Ishikawa (cell line): Measurements from ENCODE around the gene MTG2.

Source experiments
- CEBPB ChIP-seq: IDR thresholded peaks from 2 replicates; pipeline ENCODE4 v1.6.1; 2012
- CREB1 ChIP-seq: IDR thresholded peaks from 2 replicates; pipeline ENCODE4 v1.6.1; 2012; ENCODE audit warnings: low read depth
- EGR1 ChIP-seq: IDR thresholded peaks from 2 replicates; pipeline ENCODE4 v1.6.1; 2012
- EP300 ChIP-seq: IDR thresholded peaks from 2 replicates; pipeline ENCODE4 v1.6.1; 2012; ENCODE audit warnings: borderline replicate concordance
- FOXM1 ChIP-seq: IDR thresholded peaks from 2 replicates; pipeline ENCODE4 v1.6.1; 2012; ENCODE audit warnings: low read depth, borderline replicate concordance
- NFIC ChIP-seq: IDR thresholded peaks from 2 replicates; pipeline ENCODE4 v1.6.1; 2012
- RAD21 ChIP-seq: IDR thresholded peaks from 2 replicates; pipeline ENCODE4 v1.6.1; 2012; ENCODE audit warnings: low read depth
- TAF1 ChIP-seq: IDR thresholded peaks from 2 replicates; pipeline ENCODE4 v1.6.1; 2012; ENCODE audit warnings: low read depth, mild to moderate bottlenecking
- TCF12 ChIP-seq: IDR thresholded peaks from 2 replicates; pipeline ENCODE4 v1.6.1; 2012; ENCODE audit warnings: low read depth
- YY1 ChIP-seq: IDR thresholded peaks from 2 replicates; pipeline ENCODE4 v1.6.1; 2012; ENCODE audit warnings: low read depth
- ZBTB7A ChIP-seq: IDR thresholded peaks from 2 replicates; pipeline ENCODE4 v1.6.1; 2012; ENCODE audit warnings: low read depth
- TF ChIP-seq, protein P1 (sequence below): IDR thresholded peaks from 2 replicates; pipeline ENCODE4 v1.6.1; 2012; ENCODE audit warnings: low read depth, mild to moderate bottlenecking
- TF ChIP-seq, protein P2 (sequence below): IDR thresholded peaks from 2 replicates; pipeline ENCODE4 v1.6.1; 2012
- TF ChIP-seq, protein P3 (sequence below): IDR thresholded peaks from 2 replicates; pipeline ENCODE4 v1.6.1; 2012

DNA sequence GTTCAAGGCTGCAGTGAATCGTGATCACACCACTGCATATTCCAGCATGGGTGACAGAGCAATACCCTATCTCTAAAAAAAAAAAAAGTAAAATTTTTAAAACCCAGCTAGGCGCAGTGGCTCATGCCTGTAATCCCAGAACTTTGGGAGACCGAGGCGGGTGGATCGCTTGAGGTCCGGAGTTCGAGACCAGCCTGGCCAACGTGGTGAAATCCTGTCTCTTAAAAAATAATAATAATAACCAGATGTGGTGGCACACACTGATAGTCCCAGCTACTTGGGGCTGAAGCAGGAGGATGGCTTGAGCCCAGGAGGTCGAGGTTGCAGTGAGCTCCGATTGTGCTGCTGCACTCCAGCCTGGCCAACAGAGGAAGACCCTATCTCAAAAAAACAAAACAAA lies 13.5 kb downstream of the MTG2 start:
- TF ChIP-seq CEBPB = no peak
- TF ChIP-seq NFIC = no peak
- TF ChIP-seq, protein P1, sequence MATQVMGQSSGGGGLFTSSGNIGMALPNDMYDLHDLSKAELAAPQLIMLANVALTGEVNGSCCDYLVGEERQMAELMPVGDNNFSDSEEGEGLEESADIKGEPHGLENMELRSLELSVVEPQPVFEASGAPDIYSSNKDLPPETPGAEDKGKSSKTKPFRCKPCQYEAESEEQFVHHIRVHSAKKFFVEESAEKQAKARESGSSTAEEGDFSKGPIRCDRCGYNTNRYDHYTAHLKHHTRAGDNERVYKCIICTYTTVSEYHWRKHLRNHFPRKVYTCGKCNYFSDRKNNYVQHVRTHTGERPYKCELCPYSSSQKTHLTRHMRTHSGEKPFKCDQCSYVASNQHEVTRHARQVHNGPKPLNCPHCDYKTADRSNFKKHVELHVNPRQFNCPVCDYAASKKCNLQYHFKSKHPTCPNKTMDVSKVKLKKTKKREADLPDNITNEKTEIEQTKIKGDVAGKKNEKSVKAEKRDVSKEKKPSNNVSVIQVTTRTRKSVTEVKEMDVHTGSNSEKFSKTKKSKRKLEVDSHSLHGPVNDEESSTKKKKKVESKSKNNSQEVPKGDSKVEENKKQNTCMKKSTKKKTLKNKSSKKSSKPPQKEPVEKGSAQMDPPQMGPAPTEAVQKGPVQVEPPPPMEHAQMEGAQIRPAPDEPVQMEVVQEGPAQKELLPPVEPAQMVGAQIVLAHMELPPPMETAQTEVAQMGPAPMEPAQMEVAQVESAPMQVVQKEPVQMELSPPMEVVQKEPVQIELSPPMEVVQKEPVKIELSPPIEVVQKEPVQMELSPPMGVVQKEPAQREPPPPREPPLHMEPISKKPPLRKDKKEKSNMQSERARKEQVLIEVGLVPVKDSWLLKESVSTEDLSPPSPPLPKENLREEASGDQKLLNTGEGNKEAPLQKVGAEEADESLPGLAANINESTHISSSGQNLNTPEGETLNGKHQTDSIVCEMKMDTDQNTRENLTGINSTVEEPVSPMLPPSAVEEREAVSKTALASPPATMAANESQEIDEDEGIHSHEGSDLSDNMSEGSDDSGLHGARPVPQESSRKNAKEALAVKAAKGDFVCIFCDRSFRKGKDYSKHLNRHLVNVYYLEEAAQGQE = no peak
- no peak for TF ChIP-seq TAF1
- TF ChIP-seq TCF12 = no peak
- no peak for TF ChIP-seq YY1
- no peak for TF ChIP-seq FOXM1
- no peak for TF ChIP-seq EP300
- TF ChIP-seq RAD21 = no peak
- TF ChIP-seq CREB1 = no peak
- TF ChIP-seq, protein P2, sequence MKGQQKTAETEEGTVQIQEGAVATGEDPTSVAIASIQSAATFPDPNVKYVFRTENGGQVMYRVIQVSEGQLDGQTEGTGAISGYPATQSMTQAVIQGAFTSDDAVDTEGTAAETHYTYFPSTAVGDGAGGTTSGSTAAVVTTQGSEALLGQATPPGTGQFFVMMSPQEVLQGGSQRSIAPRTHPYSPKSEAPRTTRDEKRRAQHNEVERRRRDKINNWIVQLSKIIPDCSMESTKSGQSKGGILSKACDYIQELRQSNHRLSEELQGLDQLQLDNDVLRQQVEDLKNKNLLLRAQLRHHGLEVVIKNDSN = no peak
- no peak for TF ChIP-seq ZBTB7A
- TF ChIP-seq, protein P3, sequence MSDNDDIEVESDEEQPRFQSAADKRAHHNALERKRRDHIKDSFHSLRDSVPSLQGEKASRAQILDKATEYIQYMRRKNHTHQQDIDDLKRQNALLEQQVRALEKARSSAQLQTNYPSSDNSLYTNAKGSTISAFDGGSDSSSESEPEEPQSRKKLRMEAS = no peak
- no peak for TF ChIP-seq EGR1
